ENCODE results near the gene ADAMTS18. TPM values are rescaled to one million over a fixed set of nuclear protein-coding genes. Genes with fewer than 3 reads are reported as not detected.

Gene ADAMTS18
- total and polyA plus RNA-seq, 8 donors = 0.55 to 7.0 TPM; not detected in 6

DNA sequence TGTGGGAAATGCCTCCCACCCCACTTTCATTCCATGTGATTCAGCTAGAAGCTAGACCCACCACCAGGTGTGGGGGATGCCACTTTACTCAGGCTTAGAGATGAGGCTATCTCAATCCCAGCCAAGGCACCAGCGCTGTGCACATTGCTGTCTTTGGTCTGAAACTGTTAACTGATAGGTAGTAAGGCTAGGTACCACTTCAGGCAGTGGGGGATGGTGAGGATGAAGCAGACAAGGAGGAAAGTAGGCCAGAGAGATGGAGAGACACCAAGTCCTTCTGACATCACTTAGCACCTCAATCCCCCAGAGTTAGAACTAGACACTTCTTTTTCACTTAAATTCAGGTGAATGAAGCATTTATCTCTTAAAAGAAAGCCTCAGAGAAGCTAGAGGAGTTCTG is 35.8 kb downstream of the ADAMTS18 start:
- Histone ChIP-seq H3K27me3 (no peaks in the 10 kb centered on the region), H3K36me3 (no peaks in the 10 kb centered on the region), H3K27ac (no peak overlapping the region), H3K4me1 (no peaks in the 10 kb centered on the region), H3K4me3 (no peak overlapping the region), H3K9me3 (no peaks in the 10 kb centered on the region)
- no peak for DNase-seq
- intact Hi-C loops (cut with DNase I; ENCODE audit: low total_unique reads) = no loop called here
- WGBS, 5 donors = 72 to 94% (median 73%) methylated on average over 1 of the region's 1 CpG
- no peak for TF ChIP-seq EP300 (IDR thresholded peaks at IDR 0.05)
- TF ChIP-seq POLR2AphosphoS5 (IDR thresholded peaks at IDR 0.05) = no peak
- TF ChIP-seq, protein P1, sequence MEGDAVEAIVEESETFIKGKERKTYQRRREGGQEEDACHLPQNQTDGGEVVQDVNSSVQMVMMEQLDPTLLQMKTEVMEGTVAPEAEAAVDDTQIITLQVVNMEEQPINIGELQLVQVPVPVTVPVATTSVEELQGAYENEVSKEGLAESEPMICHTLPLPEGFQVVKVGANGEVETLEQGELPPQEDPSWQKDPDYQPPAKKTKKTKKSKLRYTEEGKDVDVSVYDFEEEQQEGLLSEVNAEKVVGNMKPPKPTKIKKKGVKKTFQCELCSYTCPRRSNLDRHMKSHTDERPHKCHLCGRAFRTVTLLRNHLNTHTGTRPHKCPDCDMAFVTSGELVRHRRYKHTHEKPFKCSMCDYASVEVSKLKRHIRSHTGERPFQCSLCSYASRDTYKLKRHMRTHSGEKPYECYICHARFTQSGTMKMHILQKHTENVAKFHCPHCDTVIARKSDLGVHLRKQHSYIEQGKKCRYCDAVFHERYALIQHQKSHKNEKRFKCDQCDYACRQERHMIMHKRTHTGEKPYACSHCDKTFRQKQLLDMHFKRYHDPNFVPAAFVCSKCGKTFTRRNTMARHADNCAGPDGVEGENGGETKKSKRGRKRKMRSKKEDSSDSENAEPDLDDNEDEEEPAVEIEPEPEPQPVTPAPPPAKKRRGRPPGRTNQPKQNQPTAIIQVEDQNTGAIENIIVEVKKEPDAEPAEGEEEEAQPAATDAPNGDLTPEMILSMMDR (IDR thresholded peaks at IDR 0.05) = no peak

- WGBS, 5 donors = 17 to 45% (median 24%) methylated on average over 4 of the region's 4 CpGs
- H3K4me3 ChIP-seq = no peak overlapping the region
- no peak for DNase-seq
- H3K9me3 ChIP-seq = no peaks in the 10 kb centered on the region
- no peaks in the 10 kb centered on the region for H3K36me3 ChIP-seq
- TF ChIP-seq, protein P1 (IDR thresholded peaks at IDR 0.05) = no peak
- TF ChIP-seq POLR2A (IDR thresholded peaks at IDR 0.05) = no peak
- no peak for TF ChIP-seq POLR2AphosphoS5 (IDR thresholded peaks at IDR 0.05)
- no peak for TF ChIP-seq EP300 (IDR thresholded peaks at IDR 0.05)
- H3K27ac ChIP-seq = no peak overlapping the region
- H3K4me1 ChIP-seq = no peaks in the 10 kb centered on the region
- intact Hi-C loops (cut with DNase I; ENCODE audit: low total_unique reads) = no loop called here
- no peaks in the 10 kb centered on the region for H3K27me3 ChIP-seq
Observed at GRCh38 chr16:77398495-77398894, 36.3 kb downstream of the ADAMTS18 start.

DNA sequence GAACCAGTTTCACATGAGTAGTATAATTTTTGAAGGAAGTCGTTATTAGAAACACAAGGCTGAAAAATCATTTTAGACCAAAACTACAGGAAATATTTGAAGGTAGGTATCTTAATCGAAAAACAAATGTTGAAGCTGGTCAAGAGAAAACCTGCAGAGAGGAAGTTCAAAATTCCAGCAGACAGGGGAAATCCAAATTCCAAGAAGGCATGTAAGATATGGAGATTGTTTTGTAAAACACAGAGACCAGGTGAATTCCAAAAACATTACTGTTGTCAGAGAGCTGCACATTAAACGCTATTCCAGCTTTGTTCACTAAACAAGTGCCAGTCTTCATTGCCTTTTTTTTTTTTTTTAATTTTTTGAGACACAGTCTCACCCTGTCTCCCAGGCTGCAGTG is 38.4 kb downstream of the ADAMTS18 start:
- Histone ChIP-seq H3K9me3 (no peaks in the 10 kb centered on the region), H3K4me3 (no peak overlapping the region), H3K36me3 (no peaks in the 10 kb centered on the region), H3K4me1 (no peaks in the 10 kb centered on the region), H3K27ac (no peak overlapping the region), H3K27me3 (no peaks in the 10 kb centered on the region)
- TF ChIP-seq POLR2AphosphoS5 (IDR thresholded peaks at IDR 0.05) (no peak), EP300 (IDR thresholded peaks at IDR 0.05) (no peak), POLR2A (IDR thresholded peaks at IDR 0.05) (no peak)
- TF ChIP-seq, protein P1 (IDR thresholded peaks at IDR 0.05) = no peak
- 66 to 79% (median 74%) methylated on average over 3 of the region's 3 CpGs for WGBS, 5 donors
- no peak for DNase-seq
- intact Hi-C loops (cut with DNase I; ENCODE audit: low total_unique reads) = no loop called here

DNA sequence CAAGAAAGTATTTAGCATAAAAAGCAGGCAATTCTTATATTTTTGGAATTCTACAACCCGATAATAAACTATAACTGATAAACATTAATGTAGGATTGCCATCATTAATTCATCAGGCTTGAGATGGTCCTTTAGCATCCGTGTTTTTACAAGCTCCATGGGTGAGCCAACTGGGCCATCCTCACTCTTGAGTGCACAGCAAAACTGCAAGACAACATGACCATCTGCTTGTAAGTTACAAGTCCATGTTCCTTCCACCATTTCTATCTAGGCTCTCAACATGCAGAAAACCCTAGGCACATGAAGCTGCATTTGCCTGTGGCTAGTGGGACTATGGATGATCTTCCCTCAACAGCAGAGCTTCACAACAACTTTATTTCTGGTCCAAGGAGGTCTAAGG is 40.1 kb downstream of the ADAMTS18 start:
- H3K27me3 ChIP-seq = no peaks in the 10 kb centered on the region
- no peak for TF ChIP-seq EP300 (IDR thresholded peaks at IDR 0.05)
- no peak for TF ChIP-seq POLR2AphosphoS5 (IDR thresholded peaks at IDR 0.05)
- TF ChIP-seq, protein P1 (IDR thresholded peaks at IDR 0.05) = no peak
- TF ChIP-seq POLR2A (IDR thresholded peaks at IDR 0.05) = no peak
- H3K9me3 ChIP-seq = no peaks in the 10 kb centered on the region
- DNase-seq = no peak
- intact Hi-C loops (cut with DNase I; ENCODE audit: low total_unique reads) = no loop called here
- 85 to 94% (median 90%) methylated on average over 2 of the region's 2 CpGs for WGBS, 5 donors
- no peaks in the 10 kb centered on the region for H3K36me3 ChIP-seq
- H3K4me1 ChIP-seq = no peaks in the 10 kb centered on the region
- no peak overlapping the region for H3K4me3 ChIP-seq
- H3K27ac ChIP-seq = no peak overlapping the region

All from stomach (tissue), 9 donors.